ENCODE results near the gene NBPF10.
"Not testable (repeated sequence)": the region's sequence is repeated elsewhere in the genome, so short reads cannot be mapped to it uniquely, and the experiment has no call there.

GRCh38 chr1:146174531-146174930 lies 29.9 kb upstream of the NBPF10 start:
- TF ChIP-seq CTCF (IDR thresholded peaks at IDR 0.05; ENCODE audit: low read depth, low read length, poor library complexity, severe bottlenecking); EZH2phosphoT487 (IDR thresholded peaks at IDR 0.05; ENCODE audit: borderline replicate concordance, low read length): not testable (repeated sequence)

All from DOHH2 (cell line).